Thyroid gland (tissue), 4 donors: ENCODE results near the gene PTP4A1. TPM values are rescaled to one million over a fixed set of nuclear protein-coding genes. Genes with fewer than 3 reads are reported as not detected.
A peak's percentile ranks its signal among the peaks of the same experiment; 100 is the strongest.

Experiments used
- DNase-seq, 2 donors: peaks; one replicate each; pipeline ENCODE4 v3.0.0-alpha.2; 2019
- H3K27ac ChIP-seq, 3 donors: fragments of 200-600 bp; sonication (generic); 1 replicate in 2 of 3; 2 replicates in 1 of 3; pipeline ENCODE4 v1.5.1; 2016 to 2019; ENCODE audit warnings: mild to moderate bottlenecking in 1 of 3, moderate library complexity in 1 of 3
- H3K27me3 ChIP-seq: fragments of 200-600 bp; sonication (generic); one replicate; pipeline ENCODE4 v1.5.1; 2019
- H3K36me3 ChIP-seq, 2 donors: fragments of 200-600 bp; sonication (generic); one replicate each; pipeline ENCODE4 v1.5.1; 2016 to 2019
- H3K4me1 ChIP-seq, 2 donors: fragments of 200-600 bp; sonication (generic); one replicate each; pipeline ENCODE4 v1.5.1; 2017 to 2019
- H3K4me3 ChIP-seq, 3 donors: fragments of 200-600 bp; sonication (generic); replicated peaks in 1 of 3; 1 replicate in 2 of 3; 2 replicates in 1 of 3; pipeline ENCODE4 v1.5.1; 2016; ENCODE audit warnings: mild to moderate bottlenecking in 1 of 3
- H3K9me3 ChIP-seq: fragments of 200-600 bp; sonication (generic); one replicate; pipeline ENCODE4 v1.5.1; 2017
- POLR2A ChIP-seq, 2 donors: fragments of 450-650 bp; IDR thresholded peaks; one replicate each; pipeline ENCODE4 v1.6.1; 2017; ENCODE audit warnings: antibody characterized with exemption in 2 of 2, mild to moderate bottlenecking in 2 of 2, moderate library complexity in 1 of 2
- WGBS, 2 donors: methylation state at CpG; one replicate each; pipeline ENCODE4 v1.1.5; 2017; 5-methylcytosine and 5-hydroxymethylcytosine counted together
- intact Hi-C: fragments of 100-400 bp; cut with DNase I; formaldehyde crosslinking; loops from one replicate; pipeline ENCODE4 v1.15.1; 2023
- total RNA-seq, 4 donors: library from RNA; depleted of rRNA; stranded (reverse); fragments of >200 nt; gene quantifications; one replicate each; pipeline ENCODE4 v1.2.3, GENCODE V29; 2016
- TF ChIP-seq, protein P1 (sequence below), 6 experiments: fragments of 200-600 bp in 3 of 6; fragments of 450-650 bp in 3 of 6; sonication (generic) in 3 of 6; IDR thresholded peaks; one replicate each; pipeline ENCODE4 v1.5.1; 2016 to 2019; ENCODE audit warnings: antibody characterized with exemption in 6 of 6, mild to moderate bottlenecking in 2 of 6, inconsistent platforms in 1 of 6, moderate library complexity in 1 of 6

The PTP4A1 gene
- total RNA-seq, 4 donors from 2014 or later = 28.3 to 56.8 (median 33.2) TPM

DNA sequence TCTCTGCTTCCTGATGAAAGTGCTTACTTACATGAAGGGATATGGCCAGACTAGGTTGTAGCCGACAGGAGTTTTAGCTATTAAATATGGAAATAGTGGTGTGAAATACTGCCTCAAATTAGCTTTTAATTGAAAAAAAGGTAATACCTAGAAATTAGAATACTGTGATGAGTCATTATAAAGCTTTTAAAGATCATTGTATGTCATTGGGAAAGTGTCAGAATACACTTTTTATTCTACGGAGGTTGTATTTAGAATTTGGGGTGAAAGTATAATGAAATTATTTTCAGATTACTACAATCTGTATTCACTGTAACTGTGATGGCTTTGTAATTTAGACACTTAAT is 2.2 kb downstream of the PTP4A1 start:
- peak overlapping the region in 1 of 3 donors; percentile 82 for H3K4me3 ChIP-seq
- 72 to 79% methylated on average over 2 of the region's 2 CpGs for WGBS, 2 donors
- H3K27me3 ChIP-seq = no peaks in the 10 kb centered on the region
- TF ChIP-seq, protein P1, sequence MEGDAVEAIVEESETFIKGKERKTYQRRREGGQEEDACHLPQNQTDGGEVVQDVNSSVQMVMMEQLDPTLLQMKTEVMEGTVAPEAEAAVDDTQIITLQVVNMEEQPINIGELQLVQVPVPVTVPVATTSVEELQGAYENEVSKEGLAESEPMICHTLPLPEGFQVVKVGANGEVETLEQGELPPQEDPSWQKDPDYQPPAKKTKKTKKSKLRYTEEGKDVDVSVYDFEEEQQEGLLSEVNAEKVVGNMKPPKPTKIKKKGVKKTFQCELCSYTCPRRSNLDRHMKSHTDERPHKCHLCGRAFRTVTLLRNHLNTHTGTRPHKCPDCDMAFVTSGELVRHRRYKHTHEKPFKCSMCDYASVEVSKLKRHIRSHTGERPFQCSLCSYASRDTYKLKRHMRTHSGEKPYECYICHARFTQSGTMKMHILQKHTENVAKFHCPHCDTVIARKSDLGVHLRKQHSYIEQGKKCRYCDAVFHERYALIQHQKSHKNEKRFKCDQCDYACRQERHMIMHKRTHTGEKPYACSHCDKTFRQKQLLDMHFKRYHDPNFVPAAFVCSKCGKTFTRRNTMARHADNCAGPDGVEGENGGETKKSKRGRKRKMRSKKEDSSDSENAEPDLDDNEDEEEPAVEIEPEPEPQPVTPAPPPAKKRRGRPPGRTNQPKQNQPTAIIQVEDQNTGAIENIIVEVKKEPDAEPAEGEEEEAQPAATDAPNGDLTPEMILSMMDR (IDR thresholded peaks at IDR 0.05) = peak in 1 of 6 experiments; percentile 2
- no peak for TF ChIP-seq POLR2A (IDR thresholded peaks at IDR 0.05)
- DNase-seq = no peak
- intact Hi-C loops = no loop called here
- H3K9me3 ChIP-seq = no peaks in the 10 kb centered on the region
- H3K36me3 ChIP-seq = peaks cover 17 to 25% of the 10 kb centered on the region in 2 donors
- peaks cover 0 to 4% of the 10 kb centered on the region in 2 donors for H3K4me1 ChIP-seq
- H3K27ac ChIP-seq = peak overlapping the region; percentile 99 to 100 (median 100)

DNA sequence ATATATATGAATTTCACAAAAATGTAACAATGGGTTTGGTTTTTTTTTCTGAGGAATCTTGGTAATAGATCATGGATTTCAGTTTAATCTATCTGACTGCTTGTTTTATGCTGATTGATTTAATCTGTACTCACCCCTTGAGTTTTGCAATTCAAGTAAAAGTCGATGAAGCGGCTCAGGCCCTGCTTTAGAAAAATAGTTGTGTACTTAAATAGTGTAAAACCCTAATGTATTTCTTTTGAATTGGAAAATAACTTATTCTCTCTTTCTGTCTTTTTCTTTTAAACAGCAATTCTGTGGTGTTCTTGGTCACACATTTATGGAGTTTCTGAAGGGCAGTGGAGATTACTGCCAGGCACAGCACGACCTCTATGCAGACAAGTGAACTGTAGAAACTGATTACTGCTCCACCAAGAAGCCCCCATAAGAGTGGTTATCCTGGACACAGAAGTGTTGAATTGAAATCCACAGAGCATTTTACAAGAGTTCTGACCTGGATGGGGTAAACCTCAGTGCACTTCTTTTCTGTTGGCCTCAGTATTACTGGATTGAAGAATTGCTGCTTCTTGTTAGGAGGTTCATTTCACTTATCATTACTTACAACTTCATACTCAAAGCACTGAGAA is 4.0 kb downstream of the PTP4A1 start:
- 64 to 75% methylated on average over 3 of the region's 3 CpGs for WGBS, 2 donors
- Histone ChIP-seq H3K4me1 (peaks cover 0 to 4% of the 10 kb centered on the region in 2 donors), H3K36me3 (peaks cover 31 to 37% of the 10 kb centered on the region in 2 donors), H3K9me3 (no peaks in the 10 kb centered on the region), H3K27ac (peak overlapping the region in 1 of 3 donors; percentile 5), H3K4me3 (no peak overlapping the region), H3K27me3 (no peaks in the 10 kb centered on the region)
- TF ChIP-seq, protein P1 (IDR thresholded peaks at IDR 0.05) = no peak
- TF ChIP-seq POLR2A (IDR thresholded peaks at IDR 0.05) = no peak
- DNase-seq = no peak
- intact Hi-C loops = no loop called here

DNA sequence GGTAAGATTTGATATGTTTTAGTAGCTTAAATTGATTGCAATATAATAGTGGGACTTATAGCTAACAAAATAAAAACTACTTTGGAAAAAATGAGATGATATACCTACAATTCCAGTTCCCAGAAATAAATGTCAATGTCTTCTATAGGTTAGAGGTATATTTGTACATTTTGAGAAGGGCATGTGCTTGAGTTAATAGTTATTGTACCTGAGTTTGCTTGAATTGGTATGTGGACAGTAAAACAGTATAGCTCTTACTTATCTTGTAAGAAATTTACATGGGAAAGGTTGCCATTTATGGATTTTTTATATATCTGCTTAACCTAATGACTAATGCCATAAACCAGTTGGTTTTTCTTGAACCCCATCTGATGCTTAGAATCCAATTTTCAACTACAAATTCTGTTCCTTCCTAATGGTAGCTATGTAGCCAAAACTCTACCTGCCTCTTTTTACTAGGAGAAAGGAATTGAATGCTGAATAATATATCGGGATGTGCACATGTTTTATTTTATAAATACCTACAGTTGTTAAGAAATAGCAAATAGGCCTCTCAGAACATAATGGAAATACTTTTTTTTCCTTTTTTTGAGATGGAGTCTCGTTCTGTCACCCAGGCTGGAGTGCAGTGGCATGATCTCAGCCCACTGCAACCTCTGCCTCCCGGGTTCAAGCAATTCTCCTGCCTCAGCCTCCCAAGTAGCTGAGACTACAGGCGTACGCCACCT is 4.9 kb downstream of the PTP4A1 start:
- H3K9me3 ChIP-seq = no peaks in the 10 kb centered on the region
- TF ChIP-seq POLR2A (IDR thresholded peaks at IDR 0.05) = no peak
- TF ChIP-seq, protein P1 (IDR thresholded peaks at IDR 0.05) = no peak
- H3K4me1 ChIP-seq = peaks cover 0 to 4% of the 10 kb centered on the region in 2 donors
- H3K36me3 ChIP-seq = peaks cover 31 to 37% of the 10 kb centered on the region in 2 donors
- no peak overlapping the region for H3K27ac ChIP-seq
- H3K27me3 ChIP-seq = no peaks in the 10 kb centered on the region
- DNase-seq = no peak
- no peak overlapping the region for H3K4me3 ChIP-seq
- 97% methylated on average over 5 of the region's 5 CpGs for WGBS, 2 donors
- intact Hi-C loops = no loop called here

DNA sequence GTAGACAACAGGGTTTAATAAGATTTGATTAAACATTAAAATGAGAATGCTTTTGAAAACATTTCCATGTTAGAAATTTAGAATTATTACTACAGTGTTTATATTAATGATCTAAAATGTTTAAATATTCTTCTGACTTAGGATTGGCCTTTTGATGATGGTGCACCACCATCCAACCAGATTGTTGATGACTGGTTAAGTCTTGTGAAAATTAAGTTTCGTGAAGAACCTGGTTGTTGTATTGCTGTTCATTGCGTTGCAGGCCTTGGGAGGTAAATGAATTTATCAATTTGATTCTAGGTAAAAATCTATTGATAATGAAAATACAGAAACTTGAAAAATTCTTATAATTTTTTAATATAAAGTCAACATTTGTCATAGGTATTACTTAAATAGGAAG is 6.5 kb downstream of the PTP4A1 start:
- peaks cover 0 to 4% of the 10 kb centered on the region in 2 donors for H3K4me1 ChIP-seq
- no peak overlapping the region for H3K4me3 ChIP-seq
- 97% methylated on average over 2 of the region's 2 CpGs for WGBS, 2 donors
- intact Hi-C loops = no loop called here
- peaks cover 31 to 37% of the 10 kb centered on the region in 2 donors for H3K36me3 ChIP-seq
- H3K9me3 ChIP-seq = no peaks in the 10 kb centered on the region
- no peak for TF ChIP-seq POLR2A (IDR thresholded peaks at IDR 0.05)
- no peak for DNase-seq
- no peaks in the 10 kb centered on the region for H3K27me3 ChIP-seq
- no peak overlapping the region for H3K27ac ChIP-seq

DNA sequence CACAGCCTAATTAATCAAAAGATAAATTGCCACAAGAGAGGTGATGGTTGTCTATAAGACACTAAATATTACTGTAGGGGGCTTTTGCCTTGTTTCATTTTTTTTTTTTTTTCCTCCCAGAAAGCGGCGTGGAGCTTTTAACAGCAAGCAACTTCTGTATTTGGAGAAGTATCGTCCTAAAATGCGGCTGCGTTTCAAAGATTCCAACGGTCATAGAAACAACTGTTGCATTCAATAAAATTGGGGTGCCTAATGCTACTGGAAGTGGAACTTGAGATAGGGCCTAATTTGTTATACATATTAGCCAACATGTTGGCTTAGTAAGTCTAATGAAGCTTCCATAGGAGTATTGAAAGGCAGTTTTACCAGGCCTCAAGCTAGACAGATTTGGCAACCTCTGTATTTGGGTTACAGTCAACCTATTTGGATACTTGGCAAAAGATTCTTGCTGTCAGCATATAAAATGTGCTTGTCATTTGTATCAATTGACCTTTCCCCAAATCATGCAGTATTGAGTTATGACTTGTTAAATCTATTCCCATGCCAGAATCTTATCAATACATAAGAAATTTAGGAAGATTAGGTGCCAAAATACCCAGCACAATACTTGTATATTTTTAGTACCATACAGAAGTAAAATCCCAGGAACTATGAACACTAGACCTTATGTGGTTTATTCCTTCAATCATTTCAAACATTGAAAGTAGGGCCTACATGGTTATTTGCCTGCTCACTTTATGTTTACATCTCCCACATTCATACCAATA is 7.8 kb downstream of the PTP4A1 start:
- Histone ChIP-seq H3K27ac (no peak overlapping the region), H3K4me1 (peaks cover 0 to 4% of the 10 kb centered on the region in 2 donors), H3K4me3 (no peak overlapping the region), H3K9me3 (no peaks in the 10 kb centered on the region), H3K27me3 (no peaks in the 10 kb centered on the region), H3K36me3 (peaks cover 31 to 37% of the 10 kb centered on the region in 2 donors)
- intact Hi-C loops = loop anchor here (10.0 kb wide), 1 partner anchor 225 kb away; no protein-coding TSS in a partner anchor
- DNase-seq = no peak
- WGBS, 2 donors = 95 to 97% methylated on average over 6 of the region's 6 CpGs
- TF ChIP-seq POLR2A (IDR thresholded peaks at IDR 0.05) = no peak
- TF ChIP-seq, protein P1 (IDR thresholded peaks at IDR 0.05) = no peak
